Measurements from ENCODE around the gene UBE2J2. TPM values are rescaled to one million over a fixed set of nuclear protein-coding genes. Genes with fewer than 3 reads are reported as not detected.

UBE2J2 gene
- total and polyA plus RNA-seq, 5 experiments from 2014 or later, result 84.7 to 105 (median 92.9) TPM

- POLR2A ChIA-PET, result interaction anchor here (0.8 kb wide), 1 partner anchor 9 kb away, joined by 3 read pairs; the partner anchor contains the start of gene UBE2J2
- DNase-seq, result no peak
- H3K4me3 Mint-ChIP-seq, result no peak overlapping the region
- no peaks in the 10 kb centered on the region for H3K36me3 Mint-ChIP-seq
- H3K9me3 Mint-ChIP-seq, result no peaks in the 10 kb centered on the region
- peaks cover 0 to 4% (median 1%) of the 10 kb centered on the region in 4 donors for H3K4me1 Mint-ChIP-seq
- no peak for ATAC-seq
- no peaks in the 10 kb centered on the region for H3K27me3 Mint-ChIP-seq
- no peak overlapping the region for H3K27ac Mint-ChIP-seq
Observed at GRCh38 chr1:1281533-1282321, 8.1 kb upstream of the UBE2J2 start.

DNA sequence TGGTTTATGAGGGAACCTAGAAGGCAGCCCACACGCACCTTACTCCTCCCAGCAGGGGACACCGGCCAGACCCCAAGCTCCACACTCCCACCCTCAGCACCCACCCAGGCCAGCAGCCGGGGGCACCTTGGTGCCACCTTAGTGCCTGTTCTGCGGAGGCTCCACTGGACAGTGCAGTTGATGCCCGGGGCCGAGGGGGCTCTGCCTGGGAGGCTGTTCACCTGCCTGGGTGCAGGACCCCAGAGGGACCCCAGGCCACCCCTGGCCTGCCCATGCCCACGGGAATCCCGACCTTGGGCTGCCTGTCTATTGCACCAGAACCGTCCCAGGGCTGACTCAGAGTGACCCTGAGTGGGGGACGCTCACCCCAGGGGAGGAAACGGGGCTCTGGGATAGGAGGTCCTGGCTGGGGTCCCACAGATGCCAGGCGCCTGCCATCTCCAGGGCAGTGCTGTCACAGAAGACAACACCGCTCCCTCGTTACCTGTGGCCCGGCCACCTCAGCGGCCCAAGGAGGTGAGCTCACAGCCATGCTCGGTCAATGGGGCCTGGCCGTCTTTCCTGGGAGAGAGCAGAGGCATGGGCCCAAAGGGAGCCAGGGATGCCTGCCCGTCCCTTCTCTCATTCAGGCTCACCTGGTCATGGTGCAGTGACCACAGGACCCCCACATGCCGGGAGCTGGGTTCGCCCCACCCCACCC is 7.3 kb upstream of the UBE2J2 start:
- ATAC-seq, result no peak
- DNase-seq, result no peak
- POLR2A ChIA-PET, result no interaction called here
- Mint-ChIP-seq H3K36me3 (no peaks in the 10 kb centered on the region), H3K9me3 (no peaks in the 10 kb centered on the region), H3K4me3 (no peak overlapping the region), H3K27ac (no peak overlapping the region), H3K4me1 (peaks cover 0 to 4% (median 1%) of the 10 kb centered on the region in 4 donors), H3K27me3 (no peaks in the 10 kb centered on the region)

- H3K36me3 Mint-ChIP-seq, result no peaks in the 10 kb centered on the region
- no peak overlapping the region for H3K27ac Mint-ChIP-seq
- H3K27me3 Mint-ChIP-seq, result no peaks in the 10 kb centered on the region
- H3K4me1 Mint-ChIP-seq, result peaks cover 0 to 9% (median 1%) of the 10 kb centered on the region in 4 donors
- DNase-seq, result no peak
- POLR2A ChIA-PET, result interaction anchor here (0.7 to 1.1 kb wide), 2 partner anchors 119 to 257 kb away, joined by 3 to 4 read pairs; no protein-coding TSS in a partner anchor
- H3K9me3 Mint-ChIP-seq, result no peaks in the 10 kb centered on the region
- H3K4me3 Mint-ChIP-seq, result no peak overlapping the region
- no peak for ATAC-seq
Observed at GRCh38 chr1:1279028-1279427, 5.4 kb upstream of the UBE2J2 start.

DNA sequence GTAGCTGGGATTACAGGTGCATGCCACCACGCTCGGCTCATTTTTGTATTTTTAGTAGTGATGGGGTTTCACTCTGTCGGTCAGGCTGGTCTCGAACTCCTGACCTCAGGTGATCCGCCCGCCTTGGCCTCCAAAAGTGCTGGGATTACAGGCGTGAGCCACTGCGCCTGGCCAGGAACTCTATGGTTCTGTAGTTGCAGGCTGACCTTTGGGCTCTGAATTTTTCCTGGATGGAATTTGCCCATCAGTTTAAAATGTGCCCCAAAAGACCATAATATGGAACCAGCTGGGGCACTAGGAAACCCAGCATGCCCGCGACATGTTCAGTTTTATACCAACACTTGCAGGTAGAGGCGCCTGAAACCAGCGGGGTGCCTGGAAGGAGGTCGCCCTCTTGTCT is 5.0 kb upstream of the UBE2J2 start:
- H3K36me3 Mint-ChIP-seq, result no peaks in the 10 kb centered on the region
- H3K9me3 Mint-ChIP-seq, result no peaks in the 10 kb centered on the region
- peak overlapping the region in 1 of 10 donors; percentile 27 for H3K27ac Mint-ChIP-seq
- H3K27me3 Mint-ChIP-seq, result no peaks in the 10 kb centered on the region
- no peak overlapping the region for H3K4me3 Mint-ChIP-seq
- POLR2A ChIA-PET, result interaction anchor here (0.7 to 1.1 kb wide), 2 partner anchors 119 to 257 kb away, joined by 3 to 4 read pairs; no protein-coding TSS in a partner anchor
- DNase-seq (no peak), ATAC-seq (no peak)
- peaks cover 0 to 7% (median 1%) of the 10 kb centered on the region in 4 donors for H3K4me1 Mint-ChIP-seq

DNA sequence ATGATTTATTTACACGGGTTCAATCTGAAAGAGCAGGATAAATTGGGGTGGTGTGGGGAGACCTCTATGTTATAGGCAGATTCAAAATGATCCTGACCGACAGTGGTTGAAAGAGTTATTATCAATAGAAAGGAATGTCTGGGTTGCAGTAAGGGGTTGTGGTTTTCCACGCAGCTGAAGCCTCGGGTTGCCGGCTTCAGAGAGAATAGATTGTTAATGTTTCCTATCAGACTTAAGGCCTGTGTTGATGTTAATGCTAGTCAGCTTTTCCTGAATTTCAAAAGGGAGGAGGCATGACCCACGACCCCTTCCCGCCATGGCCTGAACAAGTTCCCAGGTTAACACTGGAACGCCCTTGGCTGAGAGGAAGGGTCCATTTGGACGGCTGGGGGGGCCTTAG is 2.2 kb upstream of the UBE2J2 start:
- Mint-ChIP-seq H3K4me1 (peaks cover 11 to 24% (median 22%) of the 10 kb centered on the region in 4 donors), H3K4me3 (peak overlapping the region in 9 of 10 donors; percentile 19 to 84 (median 60)), H3K27ac (peak overlapping the region in 3 of 10 donors; percentile 17 to 90 (median 54)), H3K27me3 (no peaks in the 10 kb centered on the region), H3K9me3 (no peaks in the 10 kb centered on the region), H3K36me3 (peaks cover 0 to 9% (median 1%) of the 10 kb centered on the region in 3 donors)
- ATAC-seq (no peak), DNase-seq (no peak)
- POLR2A ChIA-PET, result interaction anchor here (1.0 to 1.1 kb wide), 2 partner anchors 10 to 197 kb away, joined by 3 read pairs; no protein-coding TSS in a partner anchor

DNA sequence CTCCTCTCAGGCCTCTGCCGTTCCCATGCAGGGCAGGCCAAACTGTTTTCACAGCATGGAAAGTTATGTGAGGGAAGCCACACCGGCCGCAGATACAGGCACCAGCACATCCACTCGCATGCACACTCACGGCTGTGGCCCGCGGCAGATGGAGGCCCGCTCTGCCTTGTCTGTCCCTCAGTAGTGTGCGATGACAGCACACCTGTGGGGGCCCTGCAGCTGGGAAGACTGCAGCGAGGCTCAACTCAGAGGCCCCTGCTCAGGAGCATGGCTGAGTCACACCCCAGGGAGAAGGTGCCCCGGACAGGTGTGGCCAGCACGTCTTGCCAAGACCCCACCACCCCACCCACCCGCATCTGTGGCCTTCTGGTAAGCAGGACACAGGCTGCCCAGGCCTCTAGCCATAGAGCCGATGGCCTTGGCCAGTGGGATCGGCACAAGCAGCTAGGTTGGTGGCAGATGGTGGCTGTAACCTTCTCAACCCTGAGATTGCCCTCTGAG is 1.3 kb upstream of the UBE2J2 start:
- Mint-ChIP-seq H3K27ac (peak overlapping the region in 5 of 10 donors; percentile 52 to 87 (median 72)), H3K36me3 (peaks cover 0 to 18% (median 1%) of the 10 kb centered on the region in 3 donors), H3K9me3 (no peaks in the 10 kb centered on the region), H3K4me3 (peak overlapping the region; percentile 62 to 83 (median 70)), H3K27me3 (no peaks in the 10 kb centered on the region), H3K4me1 (peaks cover 20 to 33% (median 31%) of the 10 kb centered on the region in 4 donors)
- no peak for DNase-seq
- POLR2A ChIA-PET, result interaction anchor here (1.0 to 2.1 kb wide), 3 partner anchors 11 to 46 kb away, joined by 3 to 8 read pairs (median 4); no protein-coding TSS in a partner anchor
- no peak for ATAC-seq

DNA sequence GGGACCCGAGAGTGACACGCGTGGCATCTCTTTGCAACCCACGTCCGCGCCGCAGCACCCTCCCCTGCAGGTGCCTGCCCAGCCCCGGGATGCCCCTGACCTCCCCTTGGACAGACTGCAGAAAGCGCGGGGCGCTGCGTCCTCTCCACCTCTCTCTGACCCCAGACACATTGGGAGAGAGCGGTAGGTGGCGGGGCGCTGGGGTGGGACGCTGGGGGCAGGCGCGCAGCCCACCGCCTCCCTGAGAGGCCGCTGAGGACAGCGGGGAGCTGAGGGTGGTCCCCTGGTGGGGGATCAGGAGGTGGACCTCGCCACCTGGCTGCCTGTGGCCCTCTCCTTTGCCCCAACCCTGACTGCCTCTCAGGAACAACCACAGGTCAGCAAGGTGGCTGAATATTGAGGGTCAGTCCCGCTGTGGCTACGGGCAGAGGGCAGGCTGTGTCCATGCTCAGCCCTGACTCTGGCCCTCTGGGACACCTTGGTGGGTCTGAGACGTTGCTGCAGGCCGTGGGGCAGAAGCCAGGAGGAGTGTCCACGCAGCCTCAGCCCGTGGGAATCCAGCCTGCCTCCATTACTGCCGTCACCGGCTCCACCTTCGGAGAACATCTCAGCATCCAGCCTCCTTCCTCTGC is 761 bp upstream of the UBE2J2 start:
- POLR2A ChIA-PET, result interaction anchor here (0.9 to 2.1 kb wide), 10 partner anchors 11 to 153 kb away, joined by 3 to 8 read pairs (median 4); partner anchors contain the start of genes AURKAIP1, B3GALT6, CCNL2 and MRPL20

GRCh38 chr1:1273209-1273511 is 494 bp downstream of the UBE2J2 start:
- peak in 1 of 10 donors; percentile 21 for DNase-seq
- H3K4me3 Mint-ChIP-seq, result peak overlapping the region; percentile 80 to 93 (median 87)
- peaks cover 0 to 24% (median 1%) of the 10 kb centered on the region in 3 donors for H3K36me3 Mint-ChIP-seq
- H3K4me1 Mint-ChIP-seq, result peaks cover 26 to 47% (median 36%) of the 10 kb centered on the region in 4 donors
- H3K27me3 Mint-ChIP-seq, result no peaks in the 10 kb centered on the region
- peak overlapping the region; percentile 75 to 96 (median 91) for H3K27ac Mint-ChIP-seq
- ATAC-seq, result peak in 1 of 2 donors; percentile 9
- POLR2A ChIA-PET, result interaction anchor here (0.6 to 2.1 kb wide), 12 partner anchors 9 to 232 kb away, joined by 3 to 8 read pairs (median 4); partner anchors contain the start of genes AURKAIP1, CCNL2 and MRPL20
- H3K9me3 Mint-ChIP-seq, result no peaks in the 10 kb centered on the region

More for the DNA sequence above, 761 bp upstream of the UBE2J2 start:
- no peaks in the 10 kb centered on the region for H3K9me3 Mint-ChIP-seq
- peaks cover 24 to 39% (median 36%) of the 10 kb centered on the region in 4 donors for H3K4me1 Mint-ChIP-seq
- no peaks in the 10 kb centered on the region for H3K27me3 Mint-ChIP-seq
- DNase-seq (no peak), ATAC-seq (no peak)
- H3K36me3 Mint-ChIP-seq, result peaks cover 0 to 21% (median 1%) of the 10 kb centered on the region in 3 donors
- H3K27ac Mint-ChIP-seq, result peak overlapping the region in 6 of 10 donors; percentile 3 to 87 (median 72)
- peak overlapping the region; percentile 62 to 83 (median 70) for H3K4me3 Mint-ChIP-seq

- Mint-ChIP-seq H3K27ac (peak overlapping the region; percentile 75 to 96 (median 91)), H3K27me3 (no peaks in the 10 kb centered on the region), H3K36me3 (peaks cover 0 to 28% (median 1%) of the 10 kb centered on the region in 3 donors), H3K4me3 (peak overlapping the region; percentile 80 to 93 (median 87)), H3K4me1 (peaks cover 29 to 50% (median 37%) of the 10 kb centered on the region in 4 donors), H3K9me3 (no peaks in the 10 kb centered on the region)
- no peak for DNase-seq
- POLR2A ChIA-PET, result interaction anchor here (0.6 to 2.1 kb wide), 7 partner anchors 9 to 307 kb away, joined by 3 to 8 read pairs (median 3); partner anchors contain the start of genes AURKAIP1 and TTLL10
- ATAC-seq, result peak in 1 of 2 donors; percentile 7
Observed at GRCh38 chr1:1272341-1273208, 1.1 kb downstream of the UBE2J2 start.

DNA sequence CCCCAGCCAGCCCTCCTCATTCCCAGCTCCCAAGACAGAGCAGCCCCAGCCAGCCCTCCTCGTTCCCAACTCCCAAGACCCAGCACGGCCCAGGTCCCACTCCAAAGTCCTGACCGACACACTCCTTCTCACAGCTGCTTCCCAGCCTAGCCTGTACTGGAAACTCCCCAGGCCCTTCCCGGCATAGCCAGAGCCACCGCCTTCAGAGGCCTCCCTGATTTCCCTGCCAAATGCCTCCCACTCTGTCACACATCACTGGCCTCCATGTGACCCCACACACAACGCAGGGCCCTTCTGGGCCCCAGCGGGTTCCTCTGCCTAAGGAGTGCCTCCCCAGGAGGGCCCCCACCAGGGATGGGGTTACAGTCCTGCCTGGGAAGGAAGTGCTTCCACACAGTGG is 2.8 kb downstream of the UBE2J2 start:
- H3K9me3 Mint-ChIP-seq, result no peaks in the 10 kb centered on the region
- H3K36me3 Mint-ChIP-seq, result peaks cover 0 to 39% (median 1%) of the 10 kb centered on the region in 3 donors
- POLR2A ChIA-PET, result interaction anchor here (1.1 to 1.9 kb wide), 3 partner anchors 9 to 152 kb away, joined by 3 to 8 read pairs (median 6); no protein-coding TSS in a partner anchor
- DNase-seq (no peak), ATAC-seq (no peak)
- H3K4me1 Mint-ChIP-seq, result peaks cover 32 to 56% (median 39%) of the 10 kb centered on the region in 4 donors
- peak overlapping the region in 9 of 10 donors; percentile 64 to 95 (median 79) for H3K27ac Mint-ChIP-seq
- no peaks in the 10 kb centered on the region for H3K27me3 Mint-ChIP-seq
- peak overlapping the region; percentile 58 to 87 (median 74) for H3K4me3 Mint-ChIP-seq

DNA sequence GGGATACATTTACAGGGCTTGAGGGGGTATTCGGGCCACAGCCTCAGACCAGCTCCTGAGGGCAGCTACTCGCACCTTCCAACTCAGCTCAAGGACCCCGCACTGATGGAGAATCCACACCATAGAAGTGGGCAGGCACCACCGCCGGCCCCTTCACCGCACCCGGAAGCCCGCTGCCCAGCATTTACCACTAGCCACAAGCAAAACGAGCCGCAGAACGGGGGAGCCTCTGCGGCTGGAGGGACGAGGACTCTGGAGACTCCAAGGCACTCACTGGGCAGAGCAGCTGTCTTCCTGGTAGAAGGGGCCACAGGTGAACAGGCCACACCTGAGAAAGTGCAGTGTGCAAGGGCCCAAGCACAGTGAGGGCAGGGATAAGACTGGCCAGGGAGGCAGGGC is 5.4 kb downstream of the UBE2J2 start:
- Mint-ChIP-seq H3K9me3 (no peaks in the 10 kb centered on the region), H3K36me3 (peaks cover 0 to 46% (median 1%) of the 10 kb centered on the region in 3 donors), H3K27ac (no peak overlapping the region), H3K27me3 (no peaks in the 10 kb centered on the region), H3K4me3 (peak overlapping the region in 2 of 10 donors; percentile 1 to 26), H3K4me1 (peaks cover 30 to 63% (median 43%) of the 10 kb centered on the region in 4 donors)
- DNase-seq (no peak), ATAC-seq (no peak)
- POLR2A ChIA-PET, result no interaction called here
